HG02588 (cell line): ENCODE data around the gene CCDC171.
"Not testable (repeated sequence)": the region's sequence is repeated elsewhere in the genome, so short reads cannot be mapped to it uniquely, and the experiment has no call there.

Experiments used
- ATAC-seq: cut with Tn5 transposase; IDR thresholded peaks from one replicate; pipeline ENCODE4 v1.9.1; 2021; ENCODE audit warnings: mild to moderate bottlenecking, moderate library complexity; ENCODE audit not compliant: unreplicated experiment

CCDC171 gene

GRCh38 chr9:15670894-15671293, 118.1 kb downstream of the CCDC171 start:
- peak; percentile 69 for ATAC-seq

GRCh38 chr9:15693701-15694100, 140.9 kb downstream of the CCDC171 start:
- no peak for ATAC-seq

- ATAC-seq: no peak
These were observed 144.1 kb downstream of the CCDC171 start for GRCh38 chr9:15696979-15697378.

GRCh38 chr9:15697446-15697851, 144.6 kb downstream of the CCDC171 start:
- ATAC-seq: no peak

- not testable (repeated sequence) for ATAC-seq
These were observed 147.2 kb downstream of the CCDC171 start for GRCh38 chr9:15699876-15700559.

- no peak for ATAC-seq
These were observed 154.2 kb downstream of the CCDC171 start for GRCh38 chr9:15707000-15707399.

- ATAC-seq: no peak
These were observed 158.7 kb downstream of the CCDC171 start for GRCh38 chr9:15711531-15711930.

GRCh38 chr9:15711931-15712330, 159.1 kb downstream of the CCDC171 start:
- ATAC-seq: no peak

GRCh38 chr9:15714746-15715145, 161.9 kb downstream of the CCDC171 start:
- ATAC-seq: no peak

GRCh38 chr9:15717290-15717967, 164.6 kb downstream of the CCDC171 start:
- ATAC-seq: no peak

GRCh38 chr9:15718423-15718822, 165.6 kb downstream of the CCDC171 start:
- no peak for ATAC-seq

GRCh38 chr9:15720861-15721260, 168.0 kb downstream of the CCDC171 start:
- ATAC-seq: no peak

- no peak for ATAC-seq
These were observed 170.0 kb downstream of the CCDC171 start for GRCh38 chr9:15722888-15723287.

- ATAC-seq: no peak
These were observed 171.2 kb downstream of the CCDC171 start for GRCh38 chr9:15724016-15724415.

- no peak for ATAC-seq
These were observed 171.8 kb downstream of the CCDC171 start for GRCh38 chr9:15724612-15725011.

GRCh38 chr9:15725953-15726352, 173.1 kb downstream of the CCDC171 start:
- no peak for ATAC-seq

GRCh38 chr9:15729507-15729906, 176.7 kb downstream of the CCDC171 start:
- ATAC-seq: no peak

- no peak for ATAC-seq
These were observed 182.4 kb downstream of the CCDC171 start for GRCh38 chr9:15735083-15735857.

- no peak for ATAC-seq
These were observed 183.7 kb downstream of the CCDC171 start for GRCh38 chr9:15736569-15736968.

GRCh38 chr9:15738011-15738410, 185.2 kb downstream of the CCDC171 start:
- ATAC-seq: no peak

GRCh38 chr9:15741015-15741414, 188.2 kb downstream of the CCDC171 start:
- ATAC-seq: no peak

- peak; percentile 62 for ATAC-seq
These were observed 190.7 kb downstream of the CCDC171 start for GRCh38 chr9:15743512-15743911.
